ENCODE data around the gene HNRNPUL1. TPM values are rescaled to one million over a fixed set of nuclear protein-coding genes. Genes with fewer than 3 reads are reported as not detected.

The HNRNPUL1 gene
- total RNA-seq, 2 experiments from 2014 or later = 258 to 262 TPM

DNA sequence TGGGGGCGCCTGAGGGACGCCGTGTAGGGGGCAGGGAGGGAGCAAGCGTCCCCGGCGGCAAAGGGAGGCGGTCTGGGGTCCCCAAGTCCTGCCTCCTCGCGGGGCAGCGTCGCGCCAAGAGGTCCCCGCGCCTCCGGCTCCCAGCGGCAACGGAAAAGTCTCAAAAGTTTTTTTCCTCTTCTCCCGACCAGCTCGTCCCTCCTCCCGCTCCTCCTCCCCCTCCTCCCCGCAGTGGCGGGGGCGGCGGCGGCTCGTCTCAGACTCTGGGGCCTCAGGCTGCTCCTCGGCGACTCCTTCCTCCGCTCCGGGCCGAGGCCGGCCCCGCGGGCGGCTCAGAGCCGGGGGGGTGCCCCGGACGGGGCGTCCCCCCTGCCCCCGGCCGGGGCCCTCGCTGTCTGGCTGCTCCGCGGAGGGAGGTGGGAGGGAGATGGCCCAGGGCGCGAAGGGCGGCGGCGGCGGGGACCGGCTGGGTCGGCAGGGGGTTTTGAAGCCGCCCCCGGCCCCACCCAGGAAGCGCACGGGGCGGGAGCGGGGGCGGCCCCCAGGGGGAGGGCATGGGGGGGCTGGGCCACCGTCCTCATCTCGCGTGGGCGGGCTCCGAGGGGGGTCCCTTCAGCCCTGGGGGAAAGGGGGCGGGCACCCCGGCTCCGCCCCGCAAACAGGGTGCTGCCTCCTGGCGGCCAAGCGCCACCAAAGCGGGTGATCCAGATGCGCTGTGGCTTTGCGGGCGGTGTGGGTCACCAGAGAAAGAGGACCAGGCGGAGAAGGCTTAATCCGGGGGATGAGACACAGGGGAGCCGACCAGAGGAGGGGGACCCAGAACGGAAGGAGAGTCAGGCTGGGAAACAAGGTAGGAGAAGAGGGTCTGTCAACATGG is 89.5 kb downstream of the HNRNPUL1 start, which contains the start of gene TGFB1:
TSS of gene TGFB1 (minus strand) at position 457 of the 877 bp plus-strand sequence. CDS start 878 bp downstream, outside the sequence.
- ChIA-PET POLR2A (interaction anchor here (0.5 to 3.2 kb wide), 4 partner anchors 10 to 234 kb away, joined by 3 to 31 read pairs (median 24); partner anchors contain the start of genes B9D2 and HNRNPUL1), CTCF (interaction anchor here (1.2 to 3.0 kb wide), 4 partner anchors 10 to 90 kb away, joined by 4 to 22 read pairs (median 18); partner anchors contain the start of genes B9D2 and HNRNPUL1)

DNA sequence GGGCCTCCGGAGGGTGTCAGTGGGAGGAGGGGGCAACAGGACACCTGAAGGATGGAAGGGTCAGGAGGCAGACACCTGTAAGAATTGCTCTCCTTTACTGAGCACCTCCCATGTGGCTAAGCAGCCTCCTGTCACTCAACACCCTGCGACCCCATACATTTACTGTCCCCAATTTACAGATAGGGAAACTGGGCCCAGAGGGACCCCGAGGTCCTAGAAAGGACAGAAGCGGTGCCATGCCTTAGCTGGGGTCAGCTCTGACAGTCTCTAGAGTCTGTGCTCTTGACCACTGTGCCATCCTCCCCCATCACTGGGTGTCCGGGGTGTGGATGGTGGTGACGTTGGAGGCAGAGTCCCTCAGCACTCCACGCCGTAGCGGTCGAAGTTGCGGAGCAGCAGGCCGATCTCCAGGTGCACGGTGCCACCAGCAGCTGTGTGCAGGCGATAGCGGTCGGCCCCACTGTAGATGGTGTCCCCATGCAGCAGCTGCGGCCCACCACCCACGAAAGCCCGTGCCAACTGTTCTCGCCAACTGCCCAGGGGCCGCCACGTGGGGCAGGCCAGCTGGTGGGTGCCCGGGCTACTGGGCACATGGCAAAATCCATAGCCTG is 90.3 kb downstream of the HNRNPUL1 start:
- ChIA-PET CTCF (interaction anchor here (0.8 to 1.4 kb wide), 4 partner anchors 9 to 150 kb away, joined by 3 to 4 read pairs (median 4); partner anchors contain the start of gene B9D2), POLR2A (no interaction called here)

DNA sequence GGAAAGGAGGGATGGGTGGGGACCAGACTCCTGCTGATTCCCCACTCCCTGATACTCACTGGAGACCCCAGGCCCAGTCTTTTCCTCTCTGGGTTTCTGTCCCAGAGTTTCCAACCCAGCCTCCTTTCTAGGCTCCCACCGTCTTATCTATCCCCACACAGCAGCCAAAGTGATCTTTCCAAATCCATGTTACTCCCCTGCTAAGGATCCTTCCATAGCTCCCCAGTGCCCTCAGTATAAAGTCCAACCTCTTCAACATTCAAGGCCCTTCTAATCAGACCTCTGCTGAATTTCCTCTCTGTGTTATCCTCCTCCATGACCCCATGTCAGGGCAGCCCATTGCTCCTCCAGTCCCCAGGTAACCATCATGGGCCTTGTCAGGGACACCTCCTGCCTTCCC is 90.9 kb downstream of the HNRNPUL1 start:
- POLR2A ChIA-PET = interaction anchor here (0.7 kb wide), 1 partner anchor 9 kb away, joined by 4 read pairs; the partner anchor contains the start of gene B9D2
- CTCF ChIA-PET = interaction anchor here (0.8 to 1.4 kb wide), 5 partner anchors 9 to 151 kb away, joined by 3 to 4 read pairs (median 3); partner anchors contain the start of gene B9D2

DNA sequence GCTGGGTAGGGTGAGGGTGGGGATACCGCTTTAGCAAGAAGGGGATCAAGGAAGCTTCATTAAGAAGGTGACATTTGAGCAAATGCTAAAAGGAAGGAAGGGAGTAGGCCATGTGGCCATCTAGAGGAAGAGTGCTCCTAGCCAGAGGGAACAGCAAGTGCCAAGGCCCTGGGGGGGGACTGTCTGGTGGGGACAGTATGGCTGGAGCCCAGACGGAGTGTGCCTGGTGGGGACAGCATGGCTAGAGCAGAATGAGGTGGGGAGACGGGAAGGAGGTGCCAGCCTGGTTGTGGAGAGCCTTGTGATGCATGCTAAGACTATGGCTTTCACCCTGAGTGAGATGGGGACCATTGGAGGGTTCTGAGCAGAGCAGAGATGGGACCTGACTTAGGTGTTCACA is 91.6 kb downstream of the HNRNPUL1 start:
- ChIA-PET POLR2A (no interaction called here), CTCF (interaction anchor here (1.4 kb wide), 2 partner anchors 8 to 9 kb away, joined by 3 to 4 read pairs; partner anchors contain the start of gene B9D2)

DNA sequence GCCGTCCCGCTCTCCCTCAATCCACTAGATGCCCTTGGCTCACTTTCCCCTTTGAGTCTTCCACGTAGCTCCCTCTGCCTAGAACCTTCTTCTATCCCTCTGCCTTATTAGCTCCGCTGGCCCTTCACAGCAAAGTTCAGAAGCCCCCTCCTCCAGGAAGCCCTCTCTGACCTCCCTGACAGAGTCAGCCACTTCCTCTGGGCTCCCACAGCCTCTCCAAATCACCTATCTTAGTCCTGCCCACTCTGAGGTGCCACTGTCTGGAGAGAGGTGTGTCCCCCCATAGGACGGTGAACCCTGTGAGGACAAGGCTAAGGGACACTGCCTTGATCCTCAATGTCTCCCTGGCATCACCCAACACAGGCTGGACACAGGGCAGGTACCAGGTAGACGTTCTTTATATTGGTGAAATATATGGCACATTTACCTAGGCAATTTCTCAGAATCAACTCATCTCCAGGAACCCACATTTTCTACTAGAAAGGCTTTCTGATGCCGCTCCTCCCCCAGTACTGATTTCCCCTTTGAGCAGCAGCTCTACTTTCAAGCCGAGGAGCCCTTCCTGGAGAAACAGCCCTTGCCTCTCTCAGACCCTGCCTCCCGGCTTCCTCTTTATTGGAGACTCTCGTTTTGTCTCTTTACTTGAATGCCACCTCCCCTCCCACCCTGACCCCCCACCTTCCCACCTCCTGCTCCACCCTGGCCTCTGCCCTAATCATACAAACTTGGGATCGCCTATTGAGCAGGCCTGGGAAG is 93.0 kb downstream of the HNRNPUL1 start:
- ChIA-PET POLR2A (interaction anchor here (0.5 kb wide), 1 partner anchor 28 kb away, joined by 3 read pairs; no protein-coding TSS in a partner anchor), CTCF (interaction anchor here (0.7 kb wide), 1 partner anchor 990 kb away, joined by 3 read pairs; no protein-coding TSS in a partner anchor)

Other genes with a start within 250 kb of the HNRNPUL1 start
- gene CYP2A13, start 175.9 kb upstream of the HNRNPUL1 start, total RNA-seq = not detected
- not detected for gene CYP2F1, start 149.9 kb upstream of the HNRNPUL1 start, total RNA-seq
- not detected for gene CYP2S1, start 71.2 kb upstream of the HNRNPUL1 start, total RNA-seq
- under 1 TPM; 0.08 to 0.21 TPM for gene AXL, start 45.1 kb upstream of the HNRNPUL1 start, total RNA-seq
- 10 to 100 TPM; 22.9 to 25.1 TPM for gene CCDC97, start 45.8 kb downstream of the HNRNPUL1 start, total RNA-seq
- 100 to 1,000 TPM; 148 to 150 TPM for gene TGFB1, start 89.5 kb downstream of the HNRNPUL1 start, total RNA-seq
- gene B9D2, start 99.8 kb downstream of the HNRNPUL1 start, total RNA-seq = 1 to 10 TPM; 5.5 to 5.6 TPM
- 1 to 10 TPM; 2.2 to 3.0 TPM for gene TMEM91, start 112.2 kb downstream of the HNRNPUL1 start, total RNA-seq
- 10 to 100 TPM; 52.2 to 57.6 TPM for gene EXOSC5, start 133.0 kb downstream of the HNRNPUL1 start, total RNA-seq
- 10 to 100 TPM; 21.5 to 24.8 TPM for gene BCKDHA, start 133.4 kb downstream of the HNRNPUL1 start, total RNA-seq
- under 1 TPM; 0.36 to 0.61 TPM for gene B3GNT8, start 163.0 kb downstream of the HNRNPUL1 start, total RNA-seq
- 10 to 100 TPM; 67.6 to 70.0 TPM for gene DMAC2, start 175.5 kb downstream of the HNRNPUL1 start, total RNA-seq
- not detected for gene ERICH4, start 178.8 kb downstream of the HNRNPUL1 start, total RNA-seq